ENCODE measurements around the gene ATP8A2. TPM values are rescaled to one million over a fixed set of nuclear protein-coding genes. Genes with fewer than 3 reads are reported as not detected.

Gene ATP8A2
- polyA plus RNA-seq, 3 donors from 2014 or later = 0.20 to 0.38 TPM; not detected in 1

DNA sequence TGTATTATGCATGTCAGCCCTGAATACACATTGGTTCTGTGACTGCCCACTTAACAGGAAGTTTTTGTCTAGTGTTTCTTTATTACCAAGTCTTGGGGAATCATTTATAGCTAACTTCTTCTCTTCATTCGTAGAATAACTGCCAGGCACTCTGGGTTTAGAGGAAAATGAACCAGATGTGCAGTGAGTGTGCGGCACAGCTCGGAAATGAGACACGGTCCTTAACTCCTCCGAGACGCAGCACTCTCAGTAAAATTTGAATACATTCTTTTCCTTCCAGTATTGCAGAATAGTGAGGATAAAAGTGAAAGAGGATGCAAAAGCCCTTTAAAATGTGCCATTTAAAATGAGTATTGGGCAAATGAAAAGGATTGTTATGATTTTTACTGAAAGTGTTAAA, 29.2 kb downstream of the ATP8A2 start:
- no peak overlapping the region for H3K27ac Mint-ChIP-seq
- peaks cover 0 to 7% (median 1%) of the 10 kb centered on the region in 6 donors for H3K9me3 Mint-ChIP-seq
- no peaks in the 10 kb centered on the region for H3K36me3 Mint-ChIP-seq
- DNase-seq = no peak
- H3K4me1 Mint-ChIP-seq = no peaks in the 10 kb centered on the region
- no peak overlapping the region for H3K4me3 Mint-ChIP-seq
- peaks cover 2 to 13% (median 5%) of the 10 kb centered on the region in 3 donors for H3K27me3 Mint-ChIP-seq (ENCODE audit: low read depth in 3 of 3)

DNA sequence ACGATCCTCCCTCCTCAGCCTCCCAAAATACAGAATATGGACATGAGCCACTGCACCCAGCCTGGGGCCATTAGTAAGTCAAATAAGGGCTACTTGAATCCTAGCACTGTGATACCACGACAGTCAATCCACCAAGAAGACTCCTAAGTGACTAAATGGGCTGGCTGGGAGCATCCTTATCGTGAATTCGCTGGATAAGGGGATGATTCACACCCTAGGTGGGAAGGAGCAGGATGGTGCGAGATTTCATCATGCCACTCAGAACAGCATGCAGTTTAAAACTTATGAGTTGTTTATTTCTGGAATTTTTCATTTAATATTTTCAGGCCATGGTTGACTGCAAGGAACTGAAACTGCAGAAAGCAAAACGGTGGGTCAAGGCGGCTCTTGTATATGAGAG, 30.2 kb downstream of the ATP8A2 start:
- Mint-ChIP-seq H3K36me3 (no peaks in the 10 kb centered on the region), H3K27ac (no peak overlapping the region), H3K4me1 (no peaks in the 10 kb centered on the region), H3K4me3 (no peak overlapping the region), H3K27me3 (ENCODE audit: low read depth in 3 of 3) (peaks cover 2 to 10% (median 5%) of the 10 kb centered on the region in 3 donors), H3K9me3 (peaks cover 0 to 7% (median 1%) of the 10 kb centered on the region in 6 donors)
- no peak for DNase-seq

DNA sequence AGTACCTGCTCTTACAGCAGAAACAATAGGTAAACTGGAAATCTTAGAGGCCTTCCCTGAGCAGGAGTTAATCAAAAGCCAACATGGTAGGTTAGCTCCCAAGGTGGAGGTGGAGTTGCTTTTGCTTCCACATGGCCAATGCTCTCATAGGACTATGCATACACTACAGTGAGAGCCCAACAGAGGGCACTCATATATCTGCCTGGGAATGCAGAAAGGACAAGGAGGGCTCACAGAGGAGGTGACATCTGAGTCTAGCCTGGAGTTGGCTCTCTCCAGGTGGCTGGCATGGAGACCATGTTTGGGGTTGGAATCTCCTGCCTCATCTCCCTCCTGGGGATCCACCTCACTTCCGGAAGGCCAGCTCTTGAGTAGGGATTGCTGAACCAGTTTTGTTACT, 34.6 kb downstream of the ATP8A2 start:
- no peaks in the 10 kb centered on the region for H3K4me1 Mint-ChIP-seq
- no peak overlapping the region for H3K4me3 Mint-ChIP-seq
- peaks cover 0 to 4% (median 0%) of the 10 kb centered on the region in 6 donors for H3K9me3 Mint-ChIP-seq
- no peaks in the 10 kb centered on the region for H3K36me3 Mint-ChIP-seq
- H3K27ac Mint-ChIP-seq = no peak overlapping the region
- H3K27me3 Mint-ChIP-seq (ENCODE audit: low read depth in 3 of 3) = peaks cover 2 to 5% (median 2%) of the 10 kb centered on the region in 3 donors
- no peak for DNase-seq

DNA sequence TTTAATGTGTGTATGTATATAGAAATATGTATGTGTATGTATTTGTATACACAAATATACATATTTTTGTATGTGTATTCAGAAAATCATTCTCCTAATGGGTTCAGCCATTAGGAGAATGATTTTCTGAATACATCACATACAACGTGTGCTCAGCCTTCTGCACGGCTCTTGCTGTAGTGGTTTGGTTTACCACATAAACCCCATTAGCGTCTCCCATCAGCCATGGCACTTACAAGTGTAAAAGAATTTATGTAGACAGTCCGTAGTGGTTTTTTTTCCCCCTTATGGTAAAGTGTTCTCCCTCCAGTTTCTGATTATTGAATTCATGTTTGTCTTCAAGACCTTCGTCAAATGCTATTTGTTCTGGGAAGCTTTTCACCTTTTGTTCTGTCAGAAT, 38.2 kb downstream of the ATP8A2 start:
- H3K27ac Mint-ChIP-seq = no peak overlapping the region
- H3K4me1 Mint-ChIP-seq = no peaks in the 10 kb centered on the region
- H3K36me3 Mint-ChIP-seq = no peaks in the 10 kb centered on the region
- no peaks in the 10 kb centered on the region for H3K9me3 Mint-ChIP-seq
- H3K27me3 Mint-ChIP-seq (ENCODE audit: low read depth in 3 of 3) = peaks cover 0 to 2% (median 0%) of the 10 kb centered on the region in 3 donors
- H3K4me3 Mint-ChIP-seq = no peak overlapping the region
- DNase-seq = no peak

DNA sequence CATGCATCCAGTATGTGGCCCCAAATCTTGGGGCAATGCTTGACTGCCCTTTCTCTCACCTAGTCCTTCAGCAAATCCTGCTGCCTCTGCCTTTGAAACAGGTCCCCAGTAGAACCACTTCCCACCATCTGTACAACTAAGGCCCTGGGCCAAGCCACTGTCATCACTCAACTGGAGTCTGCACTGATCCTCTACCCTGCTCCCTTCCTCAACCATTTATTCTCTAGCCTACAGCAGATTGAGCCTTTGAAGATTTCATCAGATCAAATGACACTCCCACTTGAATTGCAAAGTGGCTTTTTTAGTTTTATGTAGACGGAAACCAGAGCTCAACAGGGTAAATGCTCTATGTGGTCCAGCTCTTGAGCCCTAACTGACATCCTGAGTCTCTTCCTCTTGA, 43.5 kb downstream of the ATP8A2 start:
- H3K4me3 Mint-ChIP-seq = no peak overlapping the region
- peaks cover 2 to 10% (median 4%) of the 10 kb centered on the region in 3 donors for H3K27me3 Mint-ChIP-seq (ENCODE audit: low read depth in 3 of 3)
- no peaks in the 10 kb centered on the region for H3K36me3 Mint-ChIP-seq

DNA sequence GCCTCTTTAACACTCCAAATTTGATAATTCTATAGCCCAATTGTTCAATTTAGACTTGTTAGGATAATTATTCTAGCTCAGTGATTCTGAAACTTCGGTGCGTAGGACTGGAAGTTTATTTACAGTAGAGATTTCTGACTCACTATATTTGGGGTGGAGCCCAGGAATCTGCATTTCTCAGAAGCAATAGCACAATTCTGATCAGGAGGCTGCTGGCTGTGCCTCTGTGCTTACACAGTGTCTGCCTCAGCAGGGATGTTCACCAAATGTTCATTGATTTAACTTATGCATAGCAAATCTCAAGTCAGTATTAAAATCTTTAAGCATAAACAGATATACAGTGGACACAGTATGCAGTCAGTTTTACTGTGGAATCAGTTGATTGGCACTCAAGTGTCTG, 45.8 kb downstream of the ATP8A2 start:
- Mint-ChIP-seq H3K27ac (no peak overlapping the region), H3K9me3 (no peaks in the 10 kb centered on the region), H3K4me3 (no peak overlapping the region), H3K36me3 (no peaks in the 10 kb centered on the region), H3K27me3 (ENCODE audit: low read depth in 3 of 3) (peaks cover 4 to 14% (median 6%) of the 10 kb centered on the region in 3 donors), H3K4me1 (no peaks in the 10 kb centered on the region)
- no peak for DNase-seq

More for the DNA sequence above, 43.5 kb downstream of the ATP8A2 start:
- Mint-ChIP-seq H3K27ac (no peak overlapping the region), H3K9me3 (no peaks in the 10 kb centered on the region), H3K4me1 (no peaks in the 10 kb centered on the region)
- no peak for DNase-seq

DNA sequence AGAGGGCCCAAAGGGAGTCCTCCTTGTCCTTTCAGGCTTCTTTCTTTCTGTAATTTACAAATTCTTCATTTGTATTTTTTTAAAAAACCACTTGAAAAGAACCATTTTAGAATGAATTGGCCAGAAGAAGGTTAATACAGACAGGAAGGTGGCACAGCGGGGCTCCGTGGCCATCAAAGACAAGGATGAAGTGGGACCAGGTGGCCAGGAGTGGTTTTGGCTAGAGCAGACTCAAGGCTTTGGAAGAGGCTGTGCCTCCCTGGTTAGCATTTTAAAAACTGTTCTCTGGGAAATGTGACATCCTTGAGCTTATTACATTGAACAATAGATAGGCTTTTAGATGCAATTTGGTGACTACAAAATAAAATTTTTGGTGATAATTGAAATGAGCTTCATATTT, 48.4 kb downstream of the ATP8A2 start:
- Mint-ChIP-seq H3K36me3 (no peaks in the 10 kb centered on the region), H3K27ac (no peak overlapping the region), H3K27me3 (ENCODE audit: low read depth in 3 of 3) (peaks cover 4 to 14% (median 6%) of the 10 kb centered on the region in 3 donors), H3K4me3 (no peak overlapping the region), H3K9me3 (no peaks in the 10 kb centered on the region), H3K4me1 (no peaks in the 10 kb centered on the region)
- no peak for DNase-seq

DNA sequence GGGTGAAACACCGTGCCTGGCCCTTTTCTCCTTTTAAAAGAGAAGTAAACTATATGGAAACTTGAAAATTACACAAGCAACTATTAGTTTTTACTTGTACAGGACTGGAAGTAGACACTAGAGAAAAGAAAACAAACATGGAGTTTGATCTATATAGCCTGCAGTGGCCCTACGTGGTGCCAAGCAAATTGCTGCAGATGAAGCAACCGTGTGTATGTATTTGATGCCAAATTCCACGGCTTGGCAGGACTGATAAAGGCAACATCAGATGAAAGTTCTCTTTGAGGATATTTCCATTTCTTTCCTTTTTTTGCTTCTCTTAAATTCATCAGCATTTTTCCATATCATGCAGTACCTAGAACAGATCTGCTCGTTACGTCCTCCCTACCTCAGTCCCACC, 49.8 kb downstream of the ATP8A2 start:
- no peaks in the 10 kb centered on the region for H3K4me1 Mint-ChIP-seq
- H3K27ac Mint-ChIP-seq = no peak overlapping the region
- H3K4me3 Mint-ChIP-seq = no peak overlapping the region
- no peaks in the 10 kb centered on the region for H3K9me3 Mint-ChIP-seq
- peaks cover 2 to 14% (median 7%) of the 10 kb centered on the region in 3 donors for H3K27me3 Mint-ChIP-seq (ENCODE audit: low read depth in 3 of 3)
- no peak for DNase-seq
- H3K36me3 Mint-ChIP-seq = no peaks in the 10 kb centered on the region

DNA sequence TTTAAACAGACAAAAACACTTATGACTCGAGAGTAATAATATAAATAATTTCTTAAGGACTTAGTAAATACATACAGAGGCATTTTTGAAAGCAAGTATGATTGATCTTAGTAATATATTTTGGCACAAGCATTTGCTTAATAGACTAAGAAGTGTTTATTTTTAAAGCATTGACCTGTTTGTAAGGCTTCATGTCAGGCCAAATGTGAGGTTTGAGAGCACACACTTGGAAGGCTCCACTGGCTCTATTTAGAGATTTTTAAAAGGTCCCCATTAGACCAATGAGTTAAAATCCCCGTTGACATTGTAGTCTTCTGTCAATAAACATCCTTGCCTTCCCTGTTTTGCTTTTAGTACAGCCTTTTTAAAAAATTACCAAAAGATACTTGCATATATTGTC, 50.4 kb downstream of the ATP8A2 start:
- Mint-ChIP-seq H3K27me3 (ENCODE audit: low read depth in 3 of 3) (peaks cover 0 to 12% (median 7%) of the 10 kb centered on the region in 3 donors), H3K4me1 (no peaks in the 10 kb centered on the region), H3K36me3 (no peaks in the 10 kb centered on the region), H3K27ac (no peak overlapping the region), H3K9me3 (no peaks in the 10 kb centered on the region), H3K4me3 (no peak overlapping the region)
- DNase-seq = no peak

DNA sequence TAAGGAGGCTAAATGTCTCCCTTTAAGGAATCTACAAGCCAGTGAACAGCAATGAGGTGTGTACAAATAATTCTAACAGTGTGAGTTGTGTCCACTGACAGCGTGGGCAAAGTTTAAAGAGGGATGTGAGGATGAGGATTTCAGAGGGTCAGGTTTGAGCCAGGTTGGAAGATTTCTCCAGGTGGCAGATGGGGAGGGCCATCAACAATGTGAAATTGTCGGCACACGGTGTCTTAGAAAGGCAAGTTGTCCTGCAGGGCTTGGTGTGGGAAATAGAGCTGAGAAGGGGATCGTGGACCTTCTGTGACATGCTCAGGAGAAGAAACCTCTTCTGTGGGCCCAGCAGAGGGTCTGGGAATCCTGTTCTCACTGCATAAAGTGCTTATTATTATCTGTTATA, 52.1 kb downstream of the ATP8A2 start:
- no peaks in the 10 kb centered on the region for H3K9me3 Mint-ChIP-seq
- no peak overlapping the region for H3K4me3 Mint-ChIP-seq
- H3K36me3 Mint-ChIP-seq = no peaks in the 10 kb centered on the region
- H3K4me1 Mint-ChIP-seq = no peaks in the 10 kb centered on the region
- no peak for DNase-seq
- no peak overlapping the region for H3K27ac Mint-ChIP-seq
- peaks cover 0 to 8% (median 7%) of the 10 kb centered on the region in 3 donors for H3K27me3 Mint-ChIP-seq (ENCODE audit: low read depth in 3 of 3)

DNA sequence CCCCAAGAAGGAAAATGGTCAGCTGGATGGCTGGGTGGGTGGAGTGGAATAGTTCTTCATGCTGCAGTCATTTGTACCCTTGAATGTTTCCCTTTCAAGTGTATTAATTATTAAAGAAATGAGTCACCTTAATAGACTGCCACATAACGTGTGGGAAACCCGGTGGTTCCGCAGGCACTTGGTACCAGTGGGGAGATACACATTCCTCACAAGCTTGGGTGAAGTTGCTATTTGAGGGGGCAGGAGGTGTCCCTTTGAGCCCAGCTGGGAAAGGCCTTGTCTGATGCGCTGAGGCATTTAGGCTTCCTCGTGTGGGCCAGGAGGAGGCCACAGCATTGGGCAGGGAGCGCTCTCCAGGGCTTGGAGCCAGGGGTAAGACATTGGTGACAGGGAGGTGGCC, 57.7 kb downstream of the ATP8A2 start:
- peaks cover 0 to 2% (median 0%) of the 10 kb centered on the region in 6 donors for H3K9me3 Mint-ChIP-seq
- no peak overlapping the region for H3K27ac Mint-ChIP-seq
- H3K4me3 Mint-ChIP-seq = no peak overlapping the region
- no peaks in the 10 kb centered on the region for H3K36me3 Mint-ChIP-seq
- peaks cover 0 to 6% (median 3%) of the 10 kb centered on the region in 3 donors for H3K27me3 Mint-ChIP-seq (ENCODE audit: low read depth in 3 of 3)
- DNase-seq = no peak
- no peaks in the 10 kb centered on the region for H3K4me1 Mint-ChIP-seq

DNA sequence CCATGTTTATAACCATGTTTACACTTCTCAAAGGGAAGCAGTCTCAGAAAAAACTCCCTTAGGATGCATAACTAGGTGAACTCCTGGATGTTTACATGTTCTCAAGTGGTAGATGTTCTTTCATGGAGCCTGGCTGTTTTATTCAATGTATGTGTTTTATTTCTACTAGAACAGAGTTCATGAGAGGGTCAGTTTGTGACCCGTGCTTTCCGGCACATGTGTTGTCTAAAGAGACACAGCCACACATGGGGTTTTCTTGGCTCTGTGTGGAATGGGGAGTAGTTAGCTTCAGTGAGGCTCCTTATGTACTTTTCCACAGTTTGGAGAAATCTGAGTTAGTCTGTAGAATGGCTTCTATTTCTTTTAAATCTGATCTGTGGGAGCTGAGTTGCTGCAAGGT, 60.9 kb downstream of the ATP8A2 start:
- peaks cover 0 to 3% (median under 1%) of the 10 kb centered on the region in 6 donors for H3K9me3 Mint-ChIP-seq
- H3K27ac Mint-ChIP-seq = no peak overlapping the region
- no peak for DNase-seq
- peaks cover 2 to 10% (median 4%) of the 10 kb centered on the region in 3 donors for H3K27me3 Mint-ChIP-seq (ENCODE audit: low read depth in 3 of 3)
- no peak overlapping the region for H3K4me3 Mint-ChIP-seq
- H3K36me3 Mint-ChIP-seq = no peaks in the 10 kb centered on the region
- no peaks in the 10 kb centered on the region for H3K4me1 Mint-ChIP-seq

DNA sequence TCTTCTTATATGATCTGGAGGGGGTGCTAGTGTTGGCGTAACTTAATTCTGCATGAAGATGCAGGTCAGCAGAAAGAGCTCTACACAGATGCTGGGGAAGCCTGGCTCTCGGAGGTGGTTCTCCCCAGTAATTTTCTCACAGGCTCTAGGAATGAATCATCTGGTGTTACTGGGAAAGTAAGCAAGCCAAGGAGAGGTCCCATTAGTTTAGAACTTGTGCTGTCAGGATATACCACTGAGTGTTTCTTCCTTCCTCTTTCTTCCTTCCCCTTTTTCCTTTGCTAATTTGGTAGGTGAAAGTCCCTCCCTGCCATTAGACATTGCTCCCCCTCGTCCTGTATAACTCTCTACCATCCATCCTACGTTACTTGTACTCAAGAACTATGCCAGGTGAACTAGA, 68.3 kb downstream of the ATP8A2 start:
- Mint-ChIP-seq H3K36me3 (no peaks in the 10 kb centered on the region), H3K27me3 (ENCODE audit: low read depth in 3 of 3) (peaks cover 4 to 7% (median 6%) of the 10 kb centered on the region in 3 donors), H3K9me3 (peaks cover 0 to 3% (median 0%) of the 10 kb centered on the region in 6 donors), H3K4me3 (no peak overlapping the region), H3K4me1 (no peaks in the 10 kb centered on the region), H3K27ac (no peak overlapping the region)
- DNase-seq = no peak

DNA sequence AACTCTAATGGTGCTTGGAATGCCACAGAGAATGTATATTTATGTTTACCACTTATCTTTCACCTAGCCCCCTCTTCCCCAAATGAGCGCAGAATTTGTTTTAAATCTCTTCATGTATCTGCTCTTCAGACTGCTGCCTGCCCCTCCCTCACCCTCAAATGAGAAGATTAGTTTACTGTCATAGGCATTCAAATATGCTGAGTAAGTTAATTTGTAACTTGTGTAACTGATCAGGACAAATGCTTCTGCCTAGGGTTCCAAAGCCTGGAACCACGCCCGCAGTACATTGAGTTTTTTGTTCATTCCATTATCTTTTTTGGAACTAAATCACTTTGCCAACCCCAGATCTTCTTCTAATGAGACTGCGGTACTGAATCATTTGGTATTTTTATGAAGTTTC, 74.5 kb downstream of the ATP8A2 start:
- H3K9me3 Mint-ChIP-seq = no peaks in the 10 kb centered on the region
- H3K4me1 Mint-ChIP-seq = no peaks in the 10 kb centered on the region
- no peaks in the 10 kb centered on the region for H3K36me3 Mint-ChIP-seq
- H3K4me3 Mint-ChIP-seq = no peak overlapping the region
- no peak for DNase-seq
- peaks cover 0 to 7% (median 3%) of the 10 kb centered on the region in 3 donors for H3K27me3 Mint-ChIP-seq (ENCODE audit: low read depth in 3 of 3)
- H3K27ac Mint-ChIP-seq = no peak overlapping the region

DNA sequence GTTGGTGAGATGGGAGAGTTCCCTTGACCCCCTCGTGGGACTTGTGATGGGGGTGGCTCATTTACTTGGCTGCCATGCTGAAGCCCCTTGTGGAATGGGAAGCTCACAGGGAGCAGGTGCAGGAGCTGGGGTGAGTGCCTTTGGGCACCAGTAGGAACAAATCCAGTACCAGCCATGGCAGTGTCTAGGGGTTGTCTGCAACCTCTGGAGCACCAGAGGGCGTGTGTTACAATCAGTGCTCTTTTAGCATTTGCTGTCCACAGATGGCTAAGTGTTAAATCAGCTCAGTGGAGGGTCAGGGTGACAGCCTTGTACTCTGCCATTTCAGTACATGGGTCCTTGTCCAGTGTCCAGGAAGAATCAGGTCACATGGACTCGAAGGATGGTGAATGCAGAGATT, 75.6 kb downstream of the ATP8A2 start:
- no peak for DNase-seq
- H3K4me3 Mint-ChIP-seq = no peak overlapping the region
- no peaks in the 10 kb centered on the region for H3K36me3 Mint-ChIP-seq
- no peaks in the 10 kb centered on the region for H3K4me1 Mint-ChIP-seq
- H3K27ac Mint-ChIP-seq = no peak overlapping the region
- H3K27me3 Mint-ChIP-seq (ENCODE audit: low read depth in 3 of 3) = peaks cover 0 to 9% (median 3%) of the 10 kb centered on the region in 3 donors
- H3K9me3 Mint-ChIP-seq = no peaks in the 10 kb centered on the region

Data from immature natural killer cell (primary cell).